Astrocyte of the cerebellum (primary cell): Measurements from ENCODE around the gene TFE3.

ENCODE experiments used
- DNase-seq: peaks from one replicate; pipeline ENCODE4 v3.0.0-alpha.2; 2011; ENCODE audit warnings: low read depth
- H3K4me3 ChIP-seq: 2 replicates; pipeline ENCODE4 v1.5.1; 2011; ENCODE audit warnings: mild to moderate bottlenecking, low read depth, low read length, moderate library complexity
- CTCF ChIP-seq: IDR thresholded peaks from 2 replicates; pipeline ENCODE4 v1.5.1; 2012; ENCODE audit warnings: low read length, low read depth, moderate library complexity, mild to moderate bottlenecking; ENCODE audit errors: missing control alignments
- in situ Hi-C: cut with HindIII; loops from 2 replicates; pipeline ENCODE4 v1.10.0; 2017; ENCODE audit warnings: low sequenced_read_pairs

The TFE3 gene

GRCh38 chrX:49054073-49054762, 11.1 kb upstream of the TFE3 start:
- TF ChIP-seq CTCF = no peak
- H3K4me3 ChIP-seq = peak overlapping the region; percentile 53
- in situ Hi-C loops = no loop called here
- no peak for DNase-seq

- in situ Hi-C loops = no loop called here
- H3K4me3 ChIP-seq = peak overlapping the region; percentile 53
- peak; percentile 18 for DNase-seq
- no peak for TF ChIP-seq CTCF
Observed at GRCh38 chrX:49053223-49054072, 10.3 kb upstream of the TFE3 start.

- TF ChIP-seq CTCF = no peak
- H3K4me3 ChIP-seq = no peak overlapping the region
- in situ Hi-C loops = no loop called here
- no peak for DNase-seq
Observed at GRCh38 chrX:49043987-49044281, 777 bp upstream of the TFE3 start.

- in situ Hi-C loops = no loop called here
Observed at GRCh38 chrX:49042581-49043219, 457 bp downstream of the TFE3 start.

GRCh38 chrX:49041744-49042580, 1.2 kb downstream of the TFE3 start:
- no peak for TF ChIP-seq CTCF
- in situ Hi-C loops = no loop called here
- H3K4me3 ChIP-seq = peak overlapping the region; percentile 70
- no peak for DNase-seq

More at GRCh38 chrX:49042581-49043219, 457 bp downstream of the TFE3 start:
- peak overlapping the region; percentile 70 for H3K4me3 ChIP-seq
- no peak for TF ChIP-seq CTCF
- DNase-seq = no peak
